Measurements from ENCODE around the gene TM4SF20. TPM values are rescaled to one million over a fixed set of nuclear protein-coding genes. Genes with fewer than 3 reads are reported as not detected.

The TM4SF20 gene
- total RNA-seq, 1 experiment from 2014 or later, result not detected

- no peak for ATAC-seq
- no peak for DNase-seq (ENCODE audit: low spot score)
- CTCF ChIA-PET, result interaction anchor here (1.4 to 1.8 kb wide), 2 partner anchors 139 to 252 kb away, joined by 4 to 5 read pairs; no protein-coding TSS in a partner anchor
- Mint-ChIP-seq H3K27ac (no peak overlapping the region), H3K9me3 (no peaks in the 10 kb centered on the region), H3K4me1 (peaks cover 9% of the 10 kb centered on the region), H3K27me3 (ENCODE audit: low read depth) (no peaks in the 10 kb centered on the region), H3K36me3 (no peaks in the 10 kb centered on the region), H3K4me3 (no peak overlapping the region)
- POLR2A ChIA-PET, result no interaction called here
- TF ChIP-seq NFYB (CRISPR knock-in tag; conservative IDR thresholded peaks at IDR 0.05; ENCODE audit: low read depth) (no peak), ZNF317 (CRISPR knock-in tag; IDR thresholded peaks at IDR 0.05; ENCODE audit: borderline replicate concordance, low read depth) (no peak), ZNF671 (CRISPR knock-in tag; IDR thresholded peaks at IDR 0.05) (no peak), ELF4 (CRISPR knock-in tag; IDR thresholded peaks at IDR 0.05; ENCODE audit: low read depth) (no peak), CREM (CRISPR knock-in tag; IDR thresholded peaks at IDR 0.05) (no peak)
- TF ChIP-seq, protein P1, sequence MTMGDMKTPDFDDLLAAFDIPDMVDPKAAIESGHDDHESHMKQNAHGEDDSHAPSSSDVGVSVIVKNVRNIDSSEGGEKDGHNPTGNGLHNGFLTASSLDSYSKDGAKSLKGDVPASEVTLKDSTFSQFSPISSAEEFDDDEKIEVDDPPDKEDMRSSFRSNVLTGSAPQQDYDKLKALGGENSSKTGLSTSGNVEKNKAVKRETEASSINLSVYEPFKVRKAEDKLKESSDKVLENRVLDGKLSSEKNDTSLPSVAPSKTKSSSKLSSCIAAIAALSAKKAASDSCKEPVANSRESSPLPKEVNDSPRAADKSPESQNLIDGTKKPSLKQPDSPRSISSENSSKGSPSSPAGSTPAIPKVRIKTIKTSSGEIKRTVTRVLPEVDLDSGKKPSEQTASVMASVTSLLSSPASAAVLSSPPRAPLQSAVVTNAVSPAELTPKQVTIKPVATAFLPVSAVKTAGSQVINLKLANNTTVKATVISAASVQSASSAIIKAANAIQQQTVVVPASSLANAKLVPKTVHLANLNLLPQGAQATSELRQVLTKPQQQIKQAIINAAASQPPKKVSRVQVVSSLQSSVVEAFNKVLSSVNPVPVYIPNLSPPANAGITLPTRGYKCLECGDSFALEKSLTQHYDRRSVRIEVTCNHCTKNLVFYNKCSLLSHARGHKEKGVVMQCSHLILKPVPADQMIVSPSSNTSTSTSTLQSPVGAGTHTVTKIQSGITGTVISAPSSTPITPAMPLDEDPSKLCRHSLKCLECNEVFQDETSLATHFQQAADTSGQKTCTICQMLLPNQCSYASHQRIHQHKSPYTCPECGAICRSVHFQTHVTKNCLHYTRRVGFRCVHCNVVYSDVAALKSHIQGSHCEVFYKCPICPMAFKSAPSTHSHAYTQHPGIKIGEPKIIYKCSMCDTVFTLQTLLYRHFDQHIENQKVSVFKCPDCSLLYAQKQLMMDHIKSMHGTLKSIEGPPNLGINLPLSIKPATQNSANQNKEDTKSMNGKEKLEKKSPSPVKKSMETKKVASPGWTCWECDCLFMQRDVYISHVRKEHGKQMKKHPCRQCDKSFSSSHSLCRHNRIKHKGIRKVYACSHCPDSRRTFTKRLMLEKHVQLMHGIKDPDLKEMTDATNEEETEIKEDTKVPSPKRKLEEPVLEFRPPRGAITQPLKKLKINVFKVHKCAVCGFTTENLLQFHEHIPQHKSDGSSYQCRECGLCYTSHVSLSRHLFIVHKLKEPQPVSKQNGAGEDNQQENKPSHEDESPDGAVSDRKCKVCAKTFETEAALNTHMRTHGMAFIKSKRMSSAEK (CRISPR knock-in tag; IDR thresholded peaks at IDR 0.05; ENCODE audit: borderline replicate concordance), result no peak
- TF ChIP-seq, protein P2, sequence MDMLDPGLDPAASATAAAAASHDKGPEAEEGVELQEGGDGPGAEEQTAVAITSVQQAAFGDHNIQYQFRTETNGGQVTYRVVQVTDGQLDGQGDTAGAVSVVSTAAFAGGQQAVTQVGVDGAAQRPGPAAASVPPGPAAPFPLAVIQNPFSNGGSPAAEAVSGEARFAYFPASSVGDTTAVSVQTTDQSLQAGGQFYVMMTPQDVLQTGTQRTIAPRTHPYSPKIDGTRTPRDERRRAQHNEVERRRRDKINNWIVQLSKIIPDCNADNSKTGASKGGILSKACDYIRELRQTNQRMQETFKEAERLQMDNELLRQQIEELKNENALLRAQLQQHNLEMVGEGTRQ (CRISPR knock-in tag; IDR thresholded peaks at IDR 0.05), result no peak
- TF ChIP-seq, protein P3, sequence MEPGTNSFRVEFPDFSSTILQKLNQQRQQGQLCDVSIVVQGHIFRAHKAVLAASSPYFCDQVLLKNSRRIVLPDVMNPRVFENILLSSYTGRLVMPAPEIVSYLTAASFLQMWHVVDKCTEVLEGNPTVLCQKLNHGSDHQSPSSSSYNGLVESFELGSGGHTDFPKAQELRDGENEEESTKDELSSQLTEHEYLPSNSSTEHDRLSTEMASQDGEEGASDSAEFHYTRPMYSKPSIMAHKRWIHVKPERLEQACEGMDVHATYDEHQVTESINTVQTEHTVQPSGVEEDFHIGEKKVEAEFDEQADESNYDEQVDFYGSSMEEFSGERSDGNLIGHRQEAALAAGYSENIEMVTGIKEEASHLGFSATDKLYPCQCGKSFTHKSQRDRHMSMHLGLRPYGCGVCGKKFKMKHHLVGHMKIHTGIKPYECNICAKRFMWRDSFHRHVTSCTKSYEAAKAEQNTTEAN (CRISPR knock-in tag; IDR thresholded peaks at IDR 0.05), result no peak
Measured at GRCh38 chr2:227377467-227378351, 1.4 kb downstream of the TM4SF20 start.

GRCh38 chr2:227376656-227377396, 2.3 kb downstream of the TM4SF20 start:
- TF ChIP-seq JUN (CRISPR knock-in tag; IDR thresholded peaks at IDR 0.05) (no peak), ZNF423 (CRISPR knock-in tag; IDR thresholded peaks at IDR 0.05) (no peak), STAT6 (CRISPR knock-in tag; conservative IDR thresholded peaks at IDR 0.05; ENCODE audit: low read depth) (no peak), GRHL2 (CRISPR knock-in tag; IDR thresholded peaks at IDR 0.05; ENCODE audit: insufficient replicate concordance, severe bottlenecking) (no peak), ZBTB21 (CRISPR knock-in tag; IDR thresholded peaks at IDR 0.05; ENCODE audit: borderline replicate concordance) (no peak), ZNF121 (CRISPR knock-in tag; IDR thresholded peaks at IDR 0.05) (no peak), NFE2L1 (CRISPR knock-in tag; IDR thresholded peaks at IDR 0.05) (no peak)
- TF ChIP-seq, protein P4, sequence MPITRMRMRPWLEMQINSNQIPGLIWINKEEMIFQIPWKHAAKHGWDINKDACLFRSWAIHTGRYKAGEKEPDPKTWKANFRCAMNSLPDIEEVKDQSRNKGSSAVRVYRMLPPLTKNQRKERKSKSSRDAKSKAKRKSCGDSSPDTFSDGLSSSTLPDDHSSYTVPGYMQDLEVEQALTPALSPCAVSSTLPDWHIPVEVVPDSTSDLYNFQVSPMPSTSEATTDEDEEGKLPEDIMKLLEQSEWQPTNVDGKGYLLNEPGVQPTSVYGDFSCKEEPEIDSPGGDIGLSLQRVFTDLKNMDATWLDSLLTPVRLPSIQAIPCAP (CRISPR knock-in tag; IDR thresholded peaks at IDR 0.05), result no peak
- Mint-ChIP-seq H3K36me3 (no peaks in the 10 kb centered on the region), H3K4me1 (peaks cover 9% of the 10 kb centered on the region), H3K4me3 (no peak overlapping the region), H3K9me3 (no peaks in the 10 kb centered on the region), H3K27me3 (ENCODE audit: low read depth) (no peaks in the 10 kb centered on the region), H3K27ac (no peak overlapping the region)
- CTCF ChIA-PET, result interaction anchor here (1.4 to 1.8 kb wide), 3 partner anchors 101 to 251 kb away, joined by 3 to 5 read pairs (median 4); no protein-coding TSS in a partner anchor
- no peak for DNase-seq (ENCODE audit: low spot score)
- peak; percentile 60 for ATAC-seq
- POLR2A ChIA-PET, result no interaction called here

All from WTC11 (cell line).